NB4 (cell line): ENCODE data around the gene ME3.

Experiments used
- CTCF ChIP-seq: IDR thresholded peaks from one replicate; pipeline ENCODE4 v1.5.1; 2012; ENCODE audit warnings: low read depth, low read length
- MYC ChIP-seq: IDR thresholded peaks from 2 replicates; pipeline ENCODE4 v1.6.1; 2011; ENCODE audit warnings: low read depth, low read length
- POLR2A ChIP-seq: IDR thresholded peaks from 2 replicates; pipeline ENCODE4 v1.6.1; 2011; ENCODE audit warnings: mild to moderate bottlenecking; ENCODE audit not compliant: insufficient read length; ENCODE audit errors: extremely low read depth
- TF ChIP-seq, protein P1 (sequence below): IDR thresholded peaks from 2 replicates; pipeline ENCODE4 v1.6.1; 2011; ENCODE audit warnings: low read depth, low read length

- TF ChIP-seq POLR2A (no peak), CTCF (no peak), MYC (no peak)
- TF ChIP-seq, protein P1, sequence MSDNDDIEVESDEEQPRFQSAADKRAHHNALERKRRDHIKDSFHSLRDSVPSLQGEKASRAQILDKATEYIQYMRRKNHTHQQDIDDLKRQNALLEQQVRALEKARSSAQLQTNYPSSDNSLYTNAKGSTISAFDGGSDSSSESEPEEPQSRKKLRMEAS = no peak
Measured at GRCh38 chr11:86676010-86676409, 3.6 kb upstream of the ME3 start.
